ENCODE measurements around the gene COG6. TPM values are rescaled to one million over a fixed set of nuclear protein-coding genes. Genes with fewer than 3 reads are reported as not detected.

Gene COG6
- total and polyA plus RNA-seq, 2 donors (not counting 1 experiment from before 2014, with no cell fraction given), result 28.9 to 44.8 TPM

GRCh38 chr13:39656325-39656677 lies 839 bp downstream of the COG6 start:
- peak in 1 of 2 donors; percentile 8 for DNase-seq (ENCODE audit: low read depth in 2 of 2)
- peak overlapping the region; percentile 81 for H3K4me2 ChIP-seq (ENCODE audit: extremely low read depth, insufficient read depth, low read length)
- H3K4me1 ChIP-seq (ENCODE audit: control insufficient read depth, extremely low read depth, insufficient read depth, low read length), result no peaks in the 10 kb centered on the region
- no peaks in the 10 kb centered on the region for H3K9me3 ChIP-seq (ENCODE audit: control insufficient read depth, insufficient read depth, low read depth, low read length)
- TF ChIP-seq EZH2 (IDR thresholded peaks at IDR 0.05; ENCODE audit: low read length, missing control alignments) (no peak), CTCF (conservative IDR thresholded peaks at IDR 0.05 in 1 of 2, IDR thresholded peaks at IDR 0.05 in 1 of 2; ENCODE audit: low read depth in 1 of 2, low read length in 2 of 2) (no peak)
- peak overlapping the region; percentile 80 to 94 (median 92) for H3K4me3 ChIP-seq (replicated peaks in 1 of 4; ENCODE audit: control extremely low read depth in 1 of 4, insufficient read depth in 1 of 4, low read depth in 3 of 4, low read length in 4 of 4)
- peak overlapping the region; percentile 97 for H2AFZ ChIP-seq (ENCODE audit: low read length)
- H3K36me3 ChIP-seq (ENCODE audit: control insufficient read depth, insufficient read depth, low read length), result no peaks in the 10 kb centered on the region
- peaks cover 3% of the 10 kb centered on the region for H3K79me2 ChIP-seq (ENCODE audit: control insufficient read depth, insufficient read depth, low read length)
- peak overlapping the region; percentile 9 for H3K27ac ChIP-seq (ENCODE audit: insufficient read depth, low read length)
- no peaks in the 10 kb centered on the region for H4K20me1 ChIP-seq (ENCODE audit: control insufficient read depth, extremely low read depth, insufficient read depth, low read length)
- no peaks in the 10 kb centered on the region for H3K27me3 ChIP-seq (ENCODE audit: control insufficient read depth, insufficient read depth, low read length)
- no peak overlapping the region for H3K9ac ChIP-seq (ENCODE audit: insufficient read depth, low read length)

GRCh38 chr13:39663508-39663907 lies 8.0 kb downstream of the COG6 start:
- no peak overlapping the region for H3K9ac ChIP-seq (ENCODE audit: insufficient read depth, low read length)
- TF ChIP-seq CTCF (conservative IDR thresholded peaks at IDR 0.05 in 1 of 2, IDR thresholded peaks at IDR 0.05 in 1 of 2; ENCODE audit: low read depth in 1 of 2, low read length in 2 of 2) (no peak), EZH2 (IDR thresholded peaks at IDR 0.05; ENCODE audit: low read length, missing control alignments) (no peak)
- H3K4me1 ChIP-seq (ENCODE audit: control insufficient read depth, extremely low read depth, insufficient read depth, low read length), result no peaks in the 10 kb centered on the region
- H3K4me2 ChIP-seq (ENCODE audit: extremely low read depth, insufficient read depth, low read length), result no peak overlapping the region
- no peaks in the 10 kb centered on the region for H3K27me3 ChIP-seq (ENCODE audit: control insufficient read depth, insufficient read depth, low read length)
- H2AFZ ChIP-seq (ENCODE audit: low read length), result no peak overlapping the region
- no peak for DNase-seq (ENCODE audit: low read depth in 2 of 2)
- no peak overlapping the region for H3K4me3 ChIP-seq (replicated peaks in 1 of 4; ENCODE audit: control extremely low read depth in 1 of 4, insufficient read depth in 1 of 4, low read depth in 3 of 4, low read length in 4 of 4)
- H3K79me2 ChIP-seq (ENCODE audit: control insufficient read depth, insufficient read depth, low read length), result no peaks in the 10 kb centered on the region
- no peaks in the 10 kb centered on the region for H3K9me3 ChIP-seq (ENCODE audit: control insufficient read depth, insufficient read depth, low read depth, low read length)
- H3K27ac ChIP-seq (ENCODE audit: insufficient read depth, low read length), result no peak overlapping the region
- no peaks in the 10 kb centered on the region for H4K20me1 ChIP-seq (ENCODE audit: control insufficient read depth, extremely low read depth, insufficient read depth, low read length)
- no peaks in the 10 kb centered on the region for H3K36me3 ChIP-seq (ENCODE audit: control insufficient read depth, insufficient read depth, low read length)

GRCh38 chr13:39663958-39664357 lies 8.5 kb downstream of the COG6 start:
- Histone ChIP-seq H3K79me2 (ENCODE audit: control insufficient read depth, insufficient read depth, low read length) (no peaks in the 10 kb centered on the region), H3K27ac (ENCODE audit: insufficient read depth, low read length) (no peak overlapping the region), H3K4me2 (ENCODE audit: extremely low read depth, insufficient read depth, low read length) (no peak overlapping the region), H3K4me3 (replicated peaks in 1 of 4; ENCODE audit: control extremely low read depth in 1 of 4, insufficient read depth in 1 of 4, low read depth in 3 of 4, low read length in 4 of 4) (no peak overlapping the region), H3K9me3 (ENCODE audit: control insufficient read depth, insufficient read depth, low read depth, low read length) (no peaks in the 10 kb centered on the region), H3K9ac (ENCODE audit: insufficient read depth, low read length) (no peak overlapping the region), H4K20me1 (ENCODE audit: control insufficient read depth, extremely low read depth, insufficient read depth, low read length) (no peaks in the 10 kb centered on the region), H3K36me3 (ENCODE audit: control insufficient read depth, insufficient read depth, low read length) (no peaks in the 10 kb centered on the region), H3K4me1 (ENCODE audit: control insufficient read depth, extremely low read depth, insufficient read depth, low read length) (no peaks in the 10 kb centered on the region), H2AFZ (ENCODE audit: low read length) (no peak overlapping the region), H3K27me3 (ENCODE audit: control insufficient read depth, insufficient read depth, low read length) (no peaks in the 10 kb centered on the region)
- DNase-seq (ENCODE audit: low read depth in 2 of 2), result no peak
- TF ChIP-seq CTCF (conservative IDR thresholded peaks at IDR 0.05 in 1 of 2, IDR thresholded peaks at IDR 0.05 in 1 of 2; ENCODE audit: low read depth in 1 of 2, low read length in 2 of 2), result no peak
- no peak for TF ChIP-seq EZH2 (IDR thresholded peaks at IDR 0.05; ENCODE audit: low read length, missing control alignments)

All from fibroblast of lung (primary cell).